ENCODE data around the gene RERE.

GRCh38 chr1:8412183-8412831 is 405.1 kb downstream of the RERE start:
- peak in 1 of 4 experiments; percentile 8 for TF ChIP-seq CTCF (IDR thresholded peaks at IDR 0.05)
- peak; percentile 96 for TF ChIP-seq POLR2AphosphoS5 (IDR thresholded peaks at IDR 0.05)
